Measurements from ENCODE around the gene TCOF1.

TCOF1 gene

GRCh38 chr5:150340614-150341255 is 16.8 kb upstream of the TCOF1 start:
- no peak for DNase-seq (ENCODE audit: extremely low read depth, low read depth)
- TF ChIP-seq CTCF (IDR thresholded peaks at IDR 0.05; ENCODE audit: low read depth, low read length, missing control alignments): no peak
- no peak overlapping the region for H3K4me3 ChIP-seq (replicated peaks; ENCODE audit: low read depth, low read length)

- no peak for DNase-seq (ENCODE audit: extremely low read depth, low read depth)
- TF ChIP-seq CTCF (IDR thresholded peaks at IDR 0.05; ENCODE audit: low read depth, low read length, missing control alignments): no peak
These were observed 16.2 kb upstream of the TCOF1 start for GRCh38 chr5:150341331-150341730.

GRCh38 chr5:150341989-150342388 is 15.5 kb upstream of the TCOF1 start:
- no peak for TF ChIP-seq CTCF (IDR thresholded peaks at IDR 0.05; ENCODE audit: low read depth, low read length, missing control alignments)
- no peak for DNase-seq (ENCODE audit: extremely low read depth, low read depth)
- H3K4me3 ChIP-seq (replicated peaks; ENCODE audit: low read depth, low read length): no peak overlapping the region

More at GRCh38 chr5:150341331-150341730, 16.2 kb upstream of the TCOF1 start:
- H3K4me3 ChIP-seq (replicated peaks; ENCODE audit: low read depth, low read length): no peak overlapping the region

GRCh38 chr5:150342583-150342982 is 14.9 kb upstream of the TCOF1 start:
- TF ChIP-seq CTCF (IDR thresholded peaks at IDR 0.05; ENCODE audit: low read depth, low read length, missing control alignments): no peak
- no peak overlapping the region for H3K4me3 ChIP-seq (replicated peaks; ENCODE audit: low read depth, low read length)
- DNase-seq (ENCODE audit: extremely low read depth, low read depth): no peak

GRCh38 chr5:150343994-150344631 is 13.4 kb upstream of the TCOF1 start:
- H3K4me3 ChIP-seq (replicated peaks; ENCODE audit: low read depth, low read length): no peak overlapping the region
- DNase-seq (ENCODE audit: extremely low read depth, low read depth): no peak
- TF ChIP-seq CTCF (IDR thresholded peaks at IDR 0.05; ENCODE audit: low read depth, low read length, missing control alignments): no peak

- no peak for DNase-seq (ENCODE audit: extremely low read depth, low read depth)
- H3K4me3 ChIP-seq (replicated peaks; ENCODE audit: low read depth, low read length): no peak overlapping the region
These were observed 11.8 kb upstream of the TCOF1 start for GRCh38 chr5:150345716-150346115.

More at GRCh38 chr5:150345716-150346115, 11.8 kb upstream of the TCOF1 start:
- TF ChIP-seq CTCF (IDR thresholded peaks at IDR 0.05; ENCODE audit: low read depth, low read length, missing control alignments): no peak
